Measurements from ENCODE around the gene COX19.
A peak's percentile ranks its signal among the peaks of the same experiment; 100 is the strongest.

The COX19 gene, protein sequence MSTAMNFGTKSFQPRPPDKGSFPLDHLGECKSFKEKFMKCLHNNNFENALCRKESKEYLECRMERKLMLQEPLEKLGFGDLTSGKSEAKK

DNA sequence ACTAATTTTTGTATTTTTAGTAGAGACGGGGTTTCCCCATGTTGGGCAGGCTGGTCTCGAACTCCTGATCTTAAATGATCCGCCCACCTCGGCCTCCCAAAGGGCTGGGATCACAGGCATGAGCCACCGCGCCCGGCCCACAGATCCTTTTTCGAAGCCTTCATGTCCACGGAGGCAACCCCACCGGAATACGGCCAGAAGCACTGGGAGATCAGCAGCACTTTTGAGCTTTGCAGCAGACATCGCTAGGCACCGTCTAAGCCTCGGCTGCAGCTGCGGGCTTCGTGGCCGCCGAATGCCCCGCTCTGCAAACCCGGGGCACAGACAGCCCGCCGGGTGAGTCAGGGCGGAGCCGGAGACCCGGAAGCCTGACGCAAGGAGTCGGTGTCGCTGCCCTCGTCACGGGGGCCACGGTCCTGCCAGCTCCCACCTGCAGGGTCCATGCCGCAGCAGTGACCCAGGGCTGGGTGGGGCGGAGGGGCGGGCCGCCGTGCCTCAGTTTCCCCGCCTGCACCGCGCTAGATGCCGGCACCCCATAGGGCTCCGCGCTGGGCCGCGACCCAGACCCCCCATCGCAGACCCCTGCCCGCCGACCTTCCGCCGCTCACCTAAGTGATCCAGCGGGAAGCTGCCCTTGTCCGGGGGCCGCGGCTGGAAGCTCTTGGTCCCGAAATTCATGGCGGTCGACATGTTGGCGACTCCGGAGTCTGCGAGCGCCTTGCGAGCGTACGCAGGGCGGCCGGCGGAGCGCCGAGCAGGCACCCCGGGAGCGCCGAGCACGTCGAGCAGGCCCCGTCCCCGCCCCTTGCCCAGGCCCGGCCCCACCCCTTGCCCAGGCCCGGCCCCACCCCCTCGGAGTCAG lies at the start of gene COX19:
TSS of gene COX19 (minus strand) at position 730 of the 862 bp plus-strand sequence. CDS start at position 690, 40 bp downstream.
- DNase-seq = peak; percentile 79 to 90 (median 86)

DNA sequence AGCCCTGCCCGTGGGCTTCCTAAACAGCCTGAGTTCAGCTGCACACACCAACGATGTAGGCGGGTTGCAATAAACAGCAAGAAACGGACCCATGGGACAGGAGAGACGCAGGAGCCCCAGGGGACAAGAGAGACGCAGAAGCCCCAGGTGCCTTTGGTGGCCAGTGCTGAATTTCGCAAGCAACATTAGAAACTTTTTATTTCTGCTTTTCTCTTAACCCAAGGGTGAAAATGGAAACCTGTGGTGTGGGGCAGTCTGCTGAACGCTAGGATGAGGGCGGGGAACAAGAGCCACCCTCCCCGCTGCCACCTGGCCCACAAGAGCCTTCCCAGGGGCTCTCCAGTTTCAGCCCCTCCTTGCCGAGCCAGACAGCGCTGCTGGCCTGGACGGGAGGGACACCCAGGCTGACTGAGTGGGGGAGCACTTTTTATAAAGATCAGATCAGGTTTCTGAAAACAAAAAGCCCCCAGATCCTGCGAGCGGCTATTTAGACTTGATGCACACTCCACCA lies 49.0 kb upstream of the COX19 start:
- no peak for DNase-seq

DNA sequence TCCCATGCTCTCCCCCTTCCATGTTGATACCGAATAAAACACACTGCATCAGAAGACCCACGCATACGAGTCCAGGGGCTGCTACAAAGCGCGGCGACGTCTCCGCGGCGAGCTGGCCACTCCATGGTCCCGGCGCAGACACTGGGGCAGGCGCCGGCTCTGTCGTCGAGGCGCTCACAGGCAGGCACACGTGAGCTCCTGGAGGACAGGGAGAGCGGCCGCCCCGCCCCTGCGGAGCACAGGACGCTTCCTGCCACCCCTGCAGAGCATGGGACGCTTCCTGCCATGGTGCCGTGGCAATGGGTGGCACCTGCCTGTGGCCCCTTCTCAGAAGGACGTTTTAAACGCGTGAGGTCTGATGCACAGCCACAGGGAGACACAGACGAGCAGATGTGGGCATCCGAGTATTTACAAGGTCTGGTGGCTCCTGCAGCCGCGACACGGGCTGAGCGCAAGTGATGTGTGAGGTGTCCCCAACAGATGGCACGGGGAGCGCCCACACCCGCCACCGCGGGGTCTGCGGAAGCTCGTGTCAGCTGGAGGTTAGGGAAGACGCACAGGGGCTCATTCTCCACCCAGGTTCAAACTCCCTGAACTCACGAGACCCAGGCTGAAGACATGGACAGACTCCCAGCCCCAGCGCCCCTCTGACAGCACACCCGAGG lies 47.6 kb upstream of the COX19 start:
- no peak for DNase-seq

DNA sequence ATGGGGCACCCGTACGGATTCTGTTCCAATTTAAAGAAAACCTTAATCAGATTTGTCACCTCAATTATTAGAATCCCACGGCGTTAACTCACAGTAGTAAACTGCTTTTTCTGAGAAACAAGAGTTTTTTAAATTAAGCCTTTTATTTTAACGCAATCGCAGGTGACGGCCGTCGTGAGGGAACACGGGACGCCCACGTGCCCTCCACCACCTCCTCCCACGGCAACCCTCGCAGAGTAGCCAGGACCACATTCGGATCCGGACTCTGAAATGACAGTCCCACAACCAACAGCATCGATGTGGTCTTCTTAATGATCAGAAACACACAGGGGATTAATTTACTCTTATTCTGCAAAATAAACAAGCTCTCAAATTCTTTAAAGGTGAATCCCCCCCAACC lies 47.0 kb upstream of the COX19 start:
- DNase-seq = no peak

DNA sequence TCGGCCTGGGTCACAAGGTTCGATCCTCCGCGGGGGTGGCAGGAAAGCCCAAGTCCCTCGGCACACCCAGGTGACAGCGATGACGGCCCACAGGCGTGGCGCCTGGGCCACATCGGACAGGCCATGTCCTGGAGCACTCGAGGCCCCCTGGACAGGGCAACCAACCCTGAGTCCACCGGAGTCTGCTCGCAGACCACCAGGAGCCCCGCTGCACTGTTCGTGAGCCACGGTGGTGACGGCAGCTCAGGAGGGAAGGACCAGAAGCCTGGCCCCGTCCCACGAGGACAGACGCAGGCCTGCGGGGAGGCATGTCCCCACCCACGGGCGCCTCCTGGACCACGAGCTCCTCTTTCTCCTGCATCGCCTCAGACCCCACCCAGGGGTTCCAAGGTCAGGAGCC lies 46.6 kb upstream of the COX19 start:
- no peak for DNase-seq

DNA sequence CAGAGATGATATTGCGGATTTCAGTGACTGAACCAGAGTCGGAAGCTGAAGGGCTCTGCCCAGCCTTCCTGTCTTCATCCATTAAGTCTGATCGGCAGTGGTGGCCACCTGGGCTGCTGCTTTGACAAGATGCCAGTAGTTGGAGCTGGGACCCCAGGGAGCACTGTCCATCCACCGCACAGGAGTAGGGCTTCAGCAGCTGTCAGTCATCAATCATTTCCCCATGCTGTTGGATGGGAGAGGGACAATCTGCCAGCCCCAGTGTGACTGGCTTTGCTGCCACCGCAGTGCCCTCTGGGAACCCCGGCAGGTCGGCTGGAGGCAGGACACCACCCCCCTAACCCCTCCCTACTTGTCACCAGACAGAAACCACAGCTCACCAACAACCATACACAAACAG lies 46.0 kb upstream of the COX19 start:
- no peak for DNase-seq

DNA sequence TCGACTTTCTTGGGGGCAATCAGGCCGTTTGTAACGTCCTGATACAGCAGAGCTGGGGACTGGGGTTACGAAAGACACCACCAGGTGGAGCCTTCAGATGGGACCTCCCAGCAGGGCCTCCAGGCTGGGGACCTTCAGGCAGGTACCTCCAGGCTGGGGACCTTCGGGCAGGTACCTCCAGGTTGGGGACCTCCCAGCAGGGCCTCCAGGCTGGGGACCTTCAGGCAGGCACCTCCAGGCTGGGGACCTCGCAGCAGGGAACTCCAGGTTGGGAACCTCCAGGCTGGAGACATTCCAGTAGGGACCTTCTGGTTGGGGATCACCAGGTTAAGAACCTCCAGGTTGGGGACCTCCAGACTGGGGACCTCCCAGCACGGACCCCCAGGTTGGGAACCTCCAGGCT lies 45.5 kb upstream of the COX19 start:
- DNase-seq = no peak

DNA sequence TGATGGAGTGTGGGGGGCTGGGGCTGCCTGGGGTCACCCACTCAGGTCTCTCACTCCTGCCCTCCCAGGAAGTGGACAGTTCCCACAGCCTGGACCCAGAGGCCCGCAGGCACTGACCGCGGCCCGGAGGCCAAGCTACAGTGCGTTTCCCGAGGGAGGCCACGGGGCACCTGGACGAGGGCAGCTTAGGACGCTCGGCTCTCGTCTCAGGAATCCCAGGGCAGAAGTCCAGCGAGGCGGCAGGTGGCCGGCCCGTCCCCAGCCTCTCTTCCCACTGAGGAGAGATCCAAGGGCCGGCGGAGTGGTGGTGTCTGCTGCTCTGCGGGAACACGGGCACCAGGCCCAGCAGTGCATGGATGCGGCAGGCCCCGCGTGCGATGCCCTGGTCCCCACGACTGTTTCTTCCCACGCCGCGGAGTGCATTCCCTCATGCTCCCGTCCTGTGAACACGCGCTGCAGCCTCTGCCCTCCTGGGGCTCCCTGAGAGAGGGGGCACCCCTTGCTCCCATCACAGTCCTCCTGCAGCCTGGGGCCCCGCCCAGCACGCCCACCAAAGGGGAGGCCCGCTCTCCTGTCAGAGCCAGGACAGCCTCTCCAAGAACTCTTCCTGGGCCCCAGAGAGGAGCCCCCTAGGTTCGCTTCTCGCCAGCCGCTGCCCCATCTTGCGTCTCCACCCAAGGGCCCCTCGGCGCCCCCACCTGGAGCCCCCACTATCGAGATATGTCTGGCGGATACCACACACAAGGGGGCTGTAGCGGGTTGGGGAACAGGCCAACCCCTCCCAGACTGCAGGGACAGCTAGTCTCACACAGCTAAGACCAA lies 44.7 kb upstream of the COX19 start:
- DNase-seq = no peak

DNA sequence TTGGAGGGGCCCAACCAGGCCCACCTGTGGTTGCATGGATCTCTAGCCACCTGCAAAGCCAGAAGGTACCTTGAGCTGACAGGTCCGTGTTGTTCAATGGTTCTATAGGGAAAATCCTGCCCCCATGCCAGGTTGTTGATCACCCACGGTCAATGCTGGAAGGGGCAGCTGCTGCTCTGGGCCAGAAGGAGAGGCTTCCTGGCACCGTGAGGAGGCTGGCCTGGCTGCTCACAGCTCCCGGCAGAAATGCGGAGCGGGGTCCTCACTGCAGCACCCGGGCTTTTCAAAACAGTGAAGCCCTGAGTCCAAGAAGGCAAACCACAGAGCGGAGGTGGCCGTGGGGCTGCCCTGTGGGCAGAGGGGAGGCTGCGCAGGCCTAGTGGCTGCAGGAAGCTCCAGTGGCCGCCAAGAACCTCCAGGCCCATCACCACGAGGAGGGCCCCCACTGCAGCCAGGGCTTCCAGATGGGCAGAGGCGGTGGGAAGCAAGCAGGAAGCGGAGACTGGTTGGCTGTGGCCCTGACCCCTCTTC lies 44.0 kb upstream of the COX19 start:
- no peak for DNase-seq

DNA sequence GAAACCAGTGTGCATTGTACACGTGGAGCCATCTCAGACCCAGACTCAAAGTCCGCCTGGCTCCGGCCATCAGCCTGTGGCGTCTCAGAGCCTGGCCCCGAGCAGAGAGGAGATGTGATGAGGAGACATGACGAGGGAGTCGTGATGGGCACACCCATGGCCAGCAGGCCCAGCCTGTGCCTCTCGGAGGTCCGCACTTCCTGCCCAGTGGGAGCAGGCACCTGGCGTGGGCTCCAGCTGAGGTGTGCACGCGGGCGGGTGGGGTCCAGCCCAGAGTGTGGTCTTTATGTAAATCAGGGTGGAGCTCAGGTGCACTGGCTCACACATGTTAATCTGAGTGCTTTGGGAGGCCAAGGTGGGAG lies 43.0 kb upstream of the COX19 start:
- DNase-seq = no peak

DNA sequence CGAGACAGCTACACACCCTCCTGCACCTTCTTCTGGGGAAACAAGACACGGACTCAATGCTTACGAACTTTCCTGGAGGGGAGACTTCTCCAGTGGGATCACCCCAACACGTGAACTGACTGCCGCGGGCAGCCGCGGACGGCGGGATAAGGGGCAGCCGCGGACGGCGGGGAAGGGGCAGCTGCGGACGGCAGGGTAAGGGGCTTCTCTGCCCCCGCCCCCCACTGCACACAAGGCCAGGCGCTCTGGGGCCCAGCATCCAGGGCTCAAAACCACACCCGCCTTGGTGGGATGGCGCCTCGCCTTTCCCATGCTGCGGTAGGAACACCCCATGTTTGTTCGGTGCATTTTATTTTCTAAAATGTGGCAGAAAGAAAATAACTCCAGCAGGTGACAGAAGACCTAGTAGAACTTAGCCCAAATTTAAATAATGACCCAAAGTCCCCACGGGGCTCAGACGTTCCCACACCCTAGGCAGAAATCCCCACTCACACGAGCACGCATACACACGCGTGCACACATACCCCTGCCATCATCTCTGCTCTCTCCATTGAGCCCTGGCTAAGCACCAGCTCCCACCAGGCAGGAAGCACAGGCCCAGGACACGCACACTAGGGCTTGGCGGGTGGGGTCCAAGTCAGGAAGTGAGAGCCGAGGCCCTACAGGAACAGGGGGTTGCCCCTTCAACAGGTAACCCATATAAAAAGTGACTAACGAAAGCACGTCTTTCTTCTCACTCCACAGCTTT lies 42.4 kb upstream of the COX19 start:
- DNase-seq = no peak

DNA sequence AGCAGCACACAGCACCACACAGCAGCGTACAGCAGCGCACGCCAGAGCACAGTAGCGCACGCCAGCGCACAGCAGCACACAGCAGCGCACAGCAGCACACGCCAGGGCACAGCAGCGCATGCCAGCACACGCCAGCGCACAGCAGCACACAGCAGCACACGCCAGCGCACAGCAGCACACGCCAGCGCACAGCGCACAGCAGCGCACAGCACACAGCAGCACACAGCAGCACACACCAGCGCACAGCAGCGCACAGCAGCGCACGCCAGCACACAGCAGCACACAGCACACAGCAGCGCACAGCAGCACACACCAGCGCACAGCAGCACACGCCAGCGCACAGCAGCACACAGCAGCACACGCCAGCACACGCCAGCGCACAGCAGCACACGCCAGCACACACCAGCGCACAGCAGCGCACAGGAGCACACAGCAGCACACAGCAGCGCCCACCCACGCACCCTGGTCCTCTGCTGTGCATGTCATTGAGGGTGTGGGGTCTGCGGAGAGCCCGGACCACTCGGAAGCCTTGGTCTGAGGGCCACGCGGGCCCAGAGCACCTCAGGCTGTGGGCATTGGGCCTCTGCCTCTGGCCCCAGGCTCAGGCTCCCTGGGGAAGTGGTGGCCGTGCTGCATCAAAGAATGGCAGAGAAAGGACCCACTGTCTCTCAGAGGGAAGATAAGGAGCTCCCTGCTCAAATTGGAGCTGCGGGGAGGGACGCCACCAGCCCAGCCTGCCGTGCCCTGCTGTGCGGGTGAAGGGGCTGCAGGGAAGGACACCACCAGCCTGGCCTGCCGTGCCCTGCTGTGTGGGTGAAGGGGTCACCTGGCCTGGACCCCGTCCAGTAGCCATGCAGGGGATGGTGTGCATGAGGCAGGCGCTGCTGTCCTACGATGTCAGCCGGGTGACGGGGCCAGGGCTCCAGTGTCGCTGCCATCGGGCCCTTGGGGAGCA lies 41.5 kb upstream of the COX19 start:
- DNase-seq = no peak

DNA sequence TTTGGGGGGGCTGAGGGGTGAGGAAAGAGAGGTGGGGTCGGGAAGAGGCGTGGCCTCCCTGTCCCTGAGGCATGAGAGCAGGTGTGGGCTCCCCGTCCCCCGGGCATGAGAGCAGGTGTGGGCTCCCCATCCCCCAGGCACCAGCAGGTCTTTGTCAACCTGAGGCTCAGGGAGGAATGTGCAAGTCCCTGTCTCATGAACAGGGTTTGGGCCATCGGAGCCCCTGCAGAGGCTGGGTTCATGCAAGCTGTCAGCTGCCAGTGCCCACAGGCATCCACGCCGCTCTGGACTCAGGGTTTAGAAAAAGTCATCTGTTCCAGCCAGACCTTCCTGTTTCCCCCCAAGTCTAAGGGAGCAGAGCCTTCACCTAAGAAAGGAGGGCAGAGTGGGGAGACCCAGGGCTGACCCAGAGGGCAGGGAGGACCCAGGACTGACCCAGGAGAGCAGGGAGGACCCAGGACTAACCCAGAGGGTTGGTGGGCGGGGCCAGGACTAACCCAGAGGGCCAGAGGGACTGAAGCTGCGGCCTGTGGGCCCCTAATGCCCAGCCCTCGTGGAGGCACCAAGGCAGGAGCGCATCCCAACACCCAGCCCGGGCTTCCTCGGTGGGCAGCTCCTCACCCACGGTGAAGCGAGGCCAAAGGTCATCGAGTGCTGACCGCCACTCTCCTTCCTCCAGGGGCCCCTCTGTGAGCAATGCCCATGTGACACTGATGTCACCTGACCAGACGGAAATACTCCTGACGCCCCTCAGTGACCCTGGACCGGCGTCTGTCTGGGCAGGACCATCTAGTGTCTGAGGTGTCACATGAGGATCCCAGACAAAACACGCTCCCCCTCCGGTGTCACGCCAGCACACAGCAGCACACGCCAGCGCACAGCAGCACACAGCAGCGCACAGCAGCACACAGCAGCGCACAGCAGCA lies 40.1 kb upstream of the COX19 start:
- DNase-seq = no peak

DNA sequence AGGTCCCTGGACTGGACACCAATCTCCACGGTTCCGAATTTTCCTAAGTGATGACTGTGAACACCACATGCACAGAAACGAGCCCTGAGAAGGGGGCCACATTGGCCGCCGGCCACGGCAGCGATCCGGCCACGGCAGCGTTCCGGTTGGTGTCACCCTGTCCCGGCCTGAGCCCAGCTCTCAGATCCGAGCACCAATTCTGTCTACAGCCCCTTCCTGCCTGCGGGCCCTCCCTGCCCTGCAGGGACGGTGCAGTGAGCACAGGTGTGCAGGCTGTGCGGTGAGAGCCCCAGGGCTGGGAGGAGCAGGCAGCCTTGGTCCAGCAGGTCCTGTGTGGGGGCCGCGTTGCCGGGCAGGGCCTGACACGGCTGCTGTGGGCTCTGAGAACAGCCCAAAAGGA lies 39.3 kb upstream of the COX19 start:
- DNase-seq = no peak

DNA sequence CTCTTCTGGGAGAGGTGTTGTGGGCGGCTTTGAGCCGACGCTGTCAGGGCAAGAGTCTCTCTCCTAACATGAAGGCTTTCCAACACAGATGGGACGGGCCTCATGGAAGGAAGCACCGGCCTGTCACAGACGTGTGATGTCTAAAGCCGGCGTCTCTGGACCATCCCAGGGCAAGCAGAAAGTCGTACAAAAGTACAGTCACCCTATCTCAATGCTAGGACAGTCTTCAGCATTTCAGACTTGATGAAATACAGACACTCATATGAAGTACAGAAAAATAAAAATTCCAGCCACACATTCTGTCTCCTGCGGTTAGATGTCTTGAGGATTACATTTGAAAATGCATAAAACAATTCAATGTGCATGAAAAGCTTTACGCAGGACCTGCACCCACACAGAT lies 38.2 kb upstream of the COX19 start:
- DNase-seq = no peak

DNA sequence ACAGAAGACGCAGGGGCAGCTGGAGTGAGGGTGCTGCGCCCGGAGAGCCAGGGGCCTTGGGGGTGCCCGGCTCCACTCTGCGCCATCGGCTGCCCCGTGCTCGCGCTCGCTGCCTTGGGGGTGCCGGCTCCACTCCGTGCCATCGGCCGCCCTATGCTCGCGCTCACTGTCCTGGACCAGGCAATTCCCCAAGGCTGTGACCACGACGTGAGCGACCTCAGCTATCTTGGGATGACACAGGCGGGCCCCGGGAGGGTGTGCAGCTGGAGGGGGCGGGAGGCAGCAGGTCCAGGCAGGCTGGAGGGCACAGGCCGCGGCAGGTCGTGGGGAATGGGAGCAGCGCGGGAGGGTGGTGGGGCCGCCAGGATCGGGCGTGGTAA lies 37.4 kb upstream of the COX19 start:
- DNase-seq = no peak

DNA sequence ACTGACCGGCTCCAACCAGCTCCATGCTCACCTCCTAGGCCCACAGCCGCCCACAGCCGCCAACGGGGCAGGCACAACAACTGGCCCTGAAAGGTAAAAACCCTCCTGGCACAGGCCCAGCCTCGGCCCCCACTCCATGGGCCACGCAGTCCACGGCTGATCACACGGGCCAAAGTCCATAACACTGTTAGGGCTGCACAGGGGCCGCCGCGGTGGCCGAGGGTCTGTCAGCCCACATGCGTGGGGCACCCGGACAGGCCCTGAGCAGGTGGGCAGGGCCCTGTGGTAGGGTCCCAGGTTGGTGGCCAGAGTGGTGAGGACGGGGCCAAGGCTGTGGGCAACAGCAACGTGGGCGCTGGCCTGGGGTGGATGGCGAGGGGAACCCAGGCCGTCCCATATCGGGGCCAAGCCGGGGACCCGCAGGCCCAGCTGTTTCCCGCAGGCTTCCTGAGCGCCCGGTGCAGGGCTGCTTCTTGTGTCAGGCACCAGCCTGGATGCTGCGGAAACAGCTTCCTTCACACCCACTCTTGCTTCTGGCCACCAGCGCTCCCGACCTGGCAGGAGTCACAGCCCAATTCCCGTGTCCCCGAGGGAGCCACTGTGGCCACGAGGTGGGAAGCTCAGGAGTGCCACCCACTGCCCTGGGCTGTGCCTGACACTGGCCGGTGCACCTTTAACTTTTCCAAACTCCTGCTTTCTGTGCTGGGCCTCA lies 36.8 kb upstream of the COX19 start:
- DNase-seq = no peak

DNA sequence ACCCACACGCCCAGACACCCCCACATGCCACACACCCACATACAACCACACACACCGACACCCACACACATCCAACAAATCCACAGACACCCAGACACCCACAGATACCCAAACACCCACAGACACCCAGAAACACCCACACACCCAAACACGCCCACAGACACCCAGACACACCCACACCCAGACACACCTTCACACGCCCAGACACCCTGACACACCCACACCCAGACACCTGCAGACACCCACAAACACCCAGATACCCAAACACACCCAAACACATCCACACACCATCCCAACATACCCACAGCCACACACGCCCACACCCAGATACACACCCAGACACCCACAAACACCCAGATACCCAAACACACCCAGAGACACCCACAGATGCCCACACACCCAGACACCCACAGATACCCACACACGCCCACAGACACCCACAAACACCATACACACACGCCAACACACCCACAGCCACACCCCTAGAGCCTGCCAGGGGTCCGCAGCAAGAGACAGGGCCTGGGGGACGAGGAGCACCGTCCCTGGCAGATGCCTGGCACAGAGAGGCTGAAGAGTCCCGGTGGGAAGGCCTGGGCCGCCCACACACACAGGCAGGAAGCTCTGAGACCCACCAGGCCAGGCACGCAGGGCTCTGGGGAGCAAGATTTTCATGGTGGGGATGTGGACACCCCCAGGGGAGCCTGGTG lies 36.1 kb upstream of the COX19 start:
- DNase-seq = no peak

DNA sequence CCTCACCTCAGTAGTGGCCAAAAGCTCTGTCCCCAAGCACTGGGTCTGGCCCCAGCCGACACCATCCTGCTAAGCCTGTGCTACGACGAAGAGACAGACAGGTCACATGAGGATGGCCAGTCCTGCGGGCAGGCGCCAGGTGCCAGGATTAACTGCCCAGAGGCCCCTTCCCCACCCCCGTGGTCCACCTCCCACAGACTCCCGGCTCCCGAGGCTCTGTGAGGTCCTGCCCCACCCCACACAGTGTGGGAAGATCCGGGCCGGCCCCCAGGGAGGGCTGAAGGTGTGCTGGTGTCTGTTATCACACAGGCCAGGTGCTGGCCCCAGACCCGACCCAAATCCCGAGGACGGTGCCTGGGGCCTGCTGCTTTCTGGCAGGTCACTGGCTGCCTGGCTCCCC lies 34.9 kb upstream of the COX19 start:
- DNase-seq = no peak

Measured in stimulated activated naive CD4-positive, alpha-beta T cell (primary cell).